Ureter (tissue), 1 donor: ENCODE measurements around the gene TMEM132C. TPM values are rescaled to one million over a fixed set of nuclear protein-coding genes. Genes with fewer than 3 reads are reported as not detected.
"Not testable (repeated sequence)": the region's sequence is repeated elsewhere in the genome, so short reads cannot be mapped to it uniquely, and the experiment has no call there.

Source experiments
- DNase-seq: peaks from one replicate; pipeline ENCODE4 v3.0.0-alpha.2; 2020; ENCODE audit warnings: low spot score
- total RNA-seq: library from RNA; stranded (reverse); gene quantifications from one replicate; pipeline ENCODE4 v1.2.4, GENCODE V29; 2023
- donor health status: DM: yes; HTN: yes; CAD: no.

The TMEM132C gene
- total RNA-seq, 1 donor from 2014 or later = 12.6 TPM

GRCh38 chr12:128564956-128565355, 298.0 kb downstream of the TMEM132C start:
- no peak for DNase-seq

GRCh38 chr12:128567730-128568129, 300.8 kb downstream of the TMEM132C start:
- DNase-seq = no peak

- DNase-seq = no peak
These were observed 303.5 kb downstream of the TMEM132C start for GRCh38 chr12:128570191-128571065.

- DNase-seq = no peak
These were observed 305.2 kb downstream of the TMEM132C start for GRCh38 chr12:128571906-128572810.

- DNase-seq = no peak
These were observed 306.9 kb downstream of the TMEM132C start for GRCh38 chr12:128573907-128574306.

GRCh38 chr12:128578045-128578444, 311.1 kb downstream of the TMEM132C start:
- no peak for DNase-seq

GRCh38 chr12:128581321-128581761, 314.4 kb downstream of the TMEM132C start:
- no peak for DNase-seq

GRCh38 chr12:128583453-128583852, 316.5 kb downstream of the TMEM132C start:
- no peak for DNase-seq

GRCh38 chr12:128586451-128587029, 319.6 kb downstream of the TMEM132C start:
- no peak for DNase-seq

GRCh38 chr12:128587918-128588317, 320.9 kb downstream of the TMEM132C start:
- no peak for DNase-seq

- no peak for DNase-seq
These were observed 325.3 kb downstream of the TMEM132C start for GRCh38 chr12:128592220-128592744.

GRCh38 chr12:128594521-128594920, 327.6 kb downstream of the TMEM132C start:
- no peak for DNase-seq

- no peak for DNase-seq
These were observed 328.6 kb downstream of the TMEM132C start for GRCh38 chr12:128595609-128596008.

GRCh38 chr12:128600886-128601285, 333.9 kb downstream of the TMEM132C start:
- DNase-seq = no peak

GRCh38 chr12:128603573-128604115, 336.7 kb downstream of the TMEM132C start:
- no peak for DNase-seq

GRCh38 chr12:128604219-128604618, 337.2 kb downstream of the TMEM132C start:
- not testable (repeated sequence) for DNase-seq

GRCh38 chr12:128606051-128606450, 339.1 kb downstream of the TMEM132C start:
- no peak for DNase-seq

- no peak for DNase-seq
These were observed 339.6 kb downstream of the TMEM132C start for GRCh38 chr12:128606538-128606937.

- DNase-seq = no peak
These were observed 340.0 kb downstream of the TMEM132C start for GRCh38 chr12:128606970-128607369.

- no peak for DNase-seq
These were observed 340.7 kb downstream of the TMEM132C start for GRCh38 chr12:128607641-128608040.

GRCh38 chr12:128609861-128610260, 342.9 kb downstream of the TMEM132C start:
- DNase-seq = no peak

GRCh38 chr12:128611736-128612135, 344.8 kb downstream of the TMEM132C start:
- DNase-seq = no peak
